ENCODE measurements around the gene MRPS31. TPM values are rescaled to one million over a fixed set of nuclear protein-coding genes. Genes with fewer than 3 reads are reported as not detected.

Gene MRPS31
- total and polyA plus RNA-seq, 10 of the 15 experiments (the other 5 are each of a cell fraction or from before 2014, with no cell fraction given): 20.3 to 60.9 (median 43.1) TPM

GRCh38 chr13:40789275-40790153 is 18.5 kb upstream of the MRPS31 start, which contains the start of gene SLC25A15 (continued):
- TF ChIP-seq, protein P1, sequence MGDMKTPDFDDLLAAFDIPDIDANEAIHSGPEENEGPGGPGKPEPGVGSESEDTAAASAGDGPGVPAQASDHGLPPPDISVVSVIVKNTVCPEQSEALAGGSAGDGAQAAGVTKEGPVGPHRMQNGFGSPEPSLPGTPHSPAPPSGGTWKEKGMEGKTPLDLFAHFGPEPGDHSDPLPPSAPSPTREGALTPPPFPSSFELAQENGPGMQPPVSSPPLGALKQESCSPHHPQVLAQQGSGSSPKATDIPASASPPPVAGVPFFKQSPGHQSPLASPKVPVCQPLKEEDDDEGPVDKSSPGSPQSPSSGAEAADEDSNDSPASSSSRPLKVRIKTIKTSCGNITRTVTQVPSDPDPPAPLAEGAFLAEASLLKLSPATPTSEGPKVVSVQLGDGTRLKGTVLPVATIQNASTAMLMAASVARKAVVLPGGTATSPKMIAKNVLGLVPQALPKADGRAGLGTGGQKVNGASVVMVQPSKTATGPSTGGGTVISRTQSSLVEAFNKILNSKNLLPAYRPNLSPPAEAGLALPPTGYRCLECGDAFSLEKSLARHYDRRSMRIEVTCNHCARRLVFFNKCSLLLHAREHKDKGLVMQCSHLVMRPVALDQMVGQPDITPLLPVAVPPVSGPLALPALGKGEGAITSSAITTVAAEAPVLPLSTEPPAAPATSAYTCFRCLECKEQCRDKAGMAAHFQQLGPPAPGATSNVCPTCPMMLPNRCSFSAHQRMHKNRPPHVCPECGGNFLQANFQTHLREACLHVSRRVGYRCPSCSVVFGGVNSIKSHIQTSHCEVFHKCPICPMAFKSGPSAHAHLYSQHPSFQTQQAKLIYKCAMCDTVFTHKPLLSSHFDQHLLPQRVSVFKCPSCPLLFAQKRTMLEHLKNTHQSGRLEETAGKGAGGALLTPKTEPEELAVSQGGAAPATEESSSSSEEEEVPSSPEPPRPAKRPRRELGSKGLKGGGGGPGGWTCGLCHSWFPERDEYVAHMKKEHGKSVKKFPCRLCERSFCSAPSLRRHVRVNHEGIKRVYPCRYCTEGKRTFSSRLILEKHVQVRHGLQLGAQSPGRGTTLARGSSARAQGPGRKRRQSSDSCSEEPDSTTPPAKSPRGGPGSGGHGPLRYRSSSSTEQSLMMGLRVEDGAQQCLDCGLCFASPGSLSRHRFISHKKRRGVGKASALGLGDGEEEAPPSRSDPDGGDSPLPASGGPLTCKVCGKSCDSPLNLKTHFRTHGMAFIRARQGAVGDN (IDR thresholded peaks at IDR 0.05): peak; percentile 77
- TF ChIP-seq E4F1 (IDR thresholded peaks at IDR 0.05; ENCODE audit: borderline replicate concordance, partially characterized antibody): peak; percentile 3
- 0 out of 2 replicates have a peak, but pooled peaks have one; percentile 40 for TF ChIP-seq BCLAF1 (IDR thresholded peaks at IDR 0.05)
- no peak for TF ChIP-seq SUZ12 (IDR thresholded peaks at IDR 0.05; ENCODE audit: unreplicated experiment)
- TF ChIP-seq CHD2 (IDR thresholded peaks at IDR 0.05; ENCODE audit: borderline replicate concordance, low read depth, low read length): no peak
- peak; percentile 12; the same call in 1 of the 2 replicates for TF ChIP-seq TBL1XR1 (IDR thresholded peaks at IDR 0.05; ENCODE audit: low read depth, low read length)
- TF ChIP-seq PAX5 (IDR thresholded peaks at IDR 0.05; ENCODE audit: borderline replicate concordance, low read depth, low read length): no peak; the same call in 1 of the 2 replicates
- no peak for TF ChIP-seq SIN3A (IDR thresholded peaks at IDR 0.05; ENCODE audit: low read depth, low read length)
- TF ChIP-seq SMARCA5 (IDR thresholded peaks at IDR 0.05): peak; percentile 91; the same call in 1 of the 2 replicates
- TF ChIP-seq GATAD2B (conservative IDR thresholded peaks at IDR 0.05; ENCODE audit: low read depth): peak; percentile 99
- TF ChIP-seq BACH1 (IDR thresholded peaks at IDR 0.05; ENCODE audit: borderline replicate concordance): peak; percentile 87
- 0 out of 4 replicates have a peak, but pooled peaks of 1 of the 2 experiments have one; percentile 23 for TF ChIP-seq EP300 (IDR thresholded peaks at IDR 0.05; ENCODE audit: borderline replicate concordance in 1 of 2, control insufficient read depth in 1 of 2, low read depth in 2 of 2, low read length in 2 of 2)
- TF ChIP-seq ZBTB11 (CRISPR knock-in tag; IDR thresholded peaks at IDR 0.05): no peak
